ENCODE results near the gene RBM8A. TPM values are rescaled to one million over a fixed set of nuclear protein-coding genes. Genes with fewer than 3 reads are reported as not detected.
"Not testable (repeated sequence)": the region's sequence is repeated elsewhere in the genome, so short reads cannot be mapped to it uniquely, and the experiment has no call there.

Gene RBM8A
- total RNA-seq, 1 donor from 2014 or later, result 192 TPM

- no peak for DNase-seq
Observed at GRCh38 chr1:145956361-145956760, 29.1 kb upstream of the RBM8A start.

DNA sequence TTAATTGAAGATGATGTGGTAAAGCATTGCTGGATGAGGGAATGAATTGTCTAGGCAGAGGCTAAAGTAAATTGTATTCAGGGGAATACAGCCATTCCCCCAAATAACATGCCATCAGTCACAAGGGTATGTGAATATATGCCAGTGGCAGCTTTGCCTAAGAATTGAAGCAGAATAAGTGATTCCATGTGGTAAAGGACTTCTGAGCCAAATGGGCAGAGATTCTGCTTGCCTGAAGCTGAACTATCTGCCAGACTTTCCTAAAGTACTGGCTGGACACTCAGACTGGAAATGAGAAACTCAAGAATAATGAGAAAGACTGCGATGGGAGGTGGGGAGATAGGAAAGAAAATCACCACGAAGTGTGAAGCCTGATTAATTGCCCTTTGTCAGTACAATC lies 28.2 kb upstream of the RBM8A start:
- DNase-seq, result no peak

DNA sequence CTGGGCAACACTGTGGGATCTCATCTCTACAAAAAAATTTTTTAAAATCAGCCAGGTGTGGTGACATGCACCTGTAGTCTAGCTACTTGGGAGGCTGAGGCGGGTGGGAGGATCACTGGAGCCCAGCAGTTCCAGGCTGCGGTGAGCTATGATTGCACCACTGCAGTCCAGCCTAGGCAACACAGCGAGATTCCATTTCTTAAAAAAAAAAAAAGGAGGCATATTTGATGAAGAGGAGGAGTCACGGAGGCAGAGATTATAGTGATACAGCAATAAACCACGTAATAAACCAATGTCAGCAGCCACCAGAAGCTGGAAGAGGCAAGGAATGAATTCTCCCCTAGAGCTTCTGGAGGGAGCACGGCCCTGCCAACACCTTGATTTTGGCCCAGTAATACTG lies 26.6 kb upstream of the RBM8A start:
- no peak for DNase-seq

- DNase-seq, result no peak
Observed at GRCh38 chr1:145952903-145953302, 25.6 kb upstream of the RBM8A start.

- no peak for DNase-seq
Observed at GRCh38 chr1:145951526-145951925, 24.2 kb upstream of the RBM8A start.

DNA sequence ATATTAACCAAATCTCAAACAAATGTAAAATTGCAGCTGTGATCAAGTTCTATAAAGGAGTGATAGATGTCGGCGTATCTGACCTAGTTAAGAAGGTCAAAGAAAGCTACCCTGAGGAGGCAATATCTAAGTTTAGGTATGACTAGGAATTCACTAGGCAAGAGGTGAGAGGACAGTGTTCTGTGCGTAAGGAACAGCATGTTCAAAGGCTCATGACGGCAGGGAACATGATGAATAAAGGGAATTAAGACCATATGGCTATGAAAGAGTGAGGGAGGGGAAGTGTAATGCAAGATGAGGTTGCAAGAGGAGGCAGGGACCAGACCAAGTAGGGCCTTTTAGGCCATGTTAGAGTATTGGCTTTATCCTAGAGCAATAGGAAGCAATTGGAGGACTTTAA lies 21.9 kb upstream of the RBM8A start:
- DNase-seq, result no peak

DNA sequence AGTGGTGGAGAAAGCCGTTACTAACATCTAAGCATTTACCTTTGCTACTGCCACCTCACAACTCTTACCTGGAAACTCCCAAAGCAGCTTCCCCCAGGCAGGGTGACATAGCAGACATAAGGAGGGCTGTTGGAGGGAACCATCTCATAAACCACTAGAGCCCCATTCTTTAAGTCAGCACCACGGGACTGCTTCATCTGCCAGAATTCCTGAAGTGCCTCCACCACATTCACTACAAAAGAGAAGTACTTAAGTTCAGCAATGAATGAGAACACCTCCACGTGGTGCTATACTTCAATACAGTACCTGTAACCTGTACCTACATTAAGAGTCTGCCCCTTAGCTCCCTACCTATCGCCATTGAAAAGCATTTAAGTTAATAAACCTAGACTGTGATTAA lies 20.3 kb upstream of the RBM8A start:
- no peak for DNase-seq

- DNase-seq, result no peak
Observed at GRCh38 chr1:145946477-145946986, 19.2 kb upstream of the RBM8A start.

DNA sequence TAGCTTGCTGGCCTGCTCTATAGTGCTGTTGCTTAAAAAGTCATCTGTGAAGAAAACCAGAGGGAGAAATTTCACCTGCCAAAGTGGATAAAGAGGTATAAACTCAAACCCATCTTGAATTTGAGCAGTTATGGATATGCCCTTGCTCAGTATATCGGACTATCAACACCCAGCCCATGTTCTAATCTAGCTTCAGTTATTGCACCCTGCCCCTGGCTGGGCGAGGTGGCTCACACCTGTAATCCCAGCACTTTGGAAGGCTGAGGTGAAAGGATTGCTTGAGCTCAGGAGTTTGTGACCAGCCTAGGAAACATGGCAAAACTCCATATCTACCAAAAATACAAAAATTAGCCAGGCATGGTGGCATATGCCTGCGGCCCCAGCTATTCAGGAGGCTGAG lies 17.2 kb upstream of the RBM8A start:
- DNase-seq, result no peak

DNA sequence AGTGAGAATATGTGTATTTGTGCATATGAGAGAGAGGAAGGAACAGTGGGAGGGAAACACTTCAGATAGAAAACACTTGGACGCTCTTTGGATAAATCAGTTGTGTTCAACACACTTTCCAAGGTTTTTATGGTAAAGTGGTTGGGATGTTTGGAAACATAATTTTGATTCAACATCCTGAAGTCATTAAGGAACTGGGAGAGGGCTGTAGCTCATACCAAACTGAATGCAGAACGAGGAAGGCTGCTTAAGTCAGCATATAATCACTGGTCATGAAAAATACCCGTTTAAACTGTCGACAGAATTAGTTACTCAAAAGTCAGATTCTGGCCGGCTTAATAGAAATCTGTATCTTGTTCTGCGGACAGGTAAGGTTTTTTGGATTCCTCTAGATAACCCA lies 15.6 kb upstream of the RBM8A start:
- no peak for DNase-seq

- no peak for DNase-seq
Observed at GRCh38 chr1:145942405-145942804, 15.1 kb upstream of the RBM8A start.

DNA sequence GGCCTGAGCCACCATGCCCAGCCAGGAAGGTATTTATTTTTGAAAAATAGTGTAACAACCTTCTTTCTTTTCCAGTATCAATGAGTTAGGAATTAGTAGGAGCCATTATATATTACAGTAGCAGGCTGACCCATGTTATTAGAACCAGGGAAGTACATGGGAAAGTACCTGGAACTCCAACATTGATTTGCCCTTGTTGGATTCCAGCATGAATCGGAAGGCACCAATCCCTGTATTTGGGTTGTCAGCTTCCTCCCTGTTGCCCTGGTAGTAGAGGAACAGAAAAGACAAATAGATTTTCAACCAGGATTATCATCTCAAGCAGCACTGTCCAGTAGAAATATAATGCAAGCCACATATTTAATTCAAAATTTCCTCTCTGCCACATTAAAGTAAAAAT lies 10.2 kb upstream of the RBM8A start:
- no peak for DNase-seq

DNA sequence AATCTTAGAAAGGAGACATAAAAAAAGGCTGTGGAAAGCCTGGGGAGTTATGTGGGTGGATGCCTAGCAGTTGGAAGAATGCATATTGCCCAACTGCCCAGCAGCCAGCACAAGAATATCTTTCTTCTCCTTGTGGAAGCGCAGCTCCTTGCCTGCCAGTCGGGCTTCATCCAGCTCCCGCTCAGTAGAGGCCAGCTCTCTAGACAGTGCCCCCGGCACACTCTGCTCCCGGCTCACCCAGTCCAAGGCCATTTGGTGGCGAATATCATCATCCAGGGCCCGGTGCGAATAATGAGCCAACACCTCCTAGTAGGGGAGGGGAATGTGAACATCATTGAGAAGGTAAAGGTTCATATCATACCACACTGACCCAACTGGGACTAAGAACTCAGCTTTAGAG lies 9.0 kb upstream of the RBM8A start:
- no peak for DNase-seq

- DNase-seq, result no peak
Observed at GRCh38 chr1:145935708-145936107, 8.4 kb upstream of the RBM8A start.

DNA sequence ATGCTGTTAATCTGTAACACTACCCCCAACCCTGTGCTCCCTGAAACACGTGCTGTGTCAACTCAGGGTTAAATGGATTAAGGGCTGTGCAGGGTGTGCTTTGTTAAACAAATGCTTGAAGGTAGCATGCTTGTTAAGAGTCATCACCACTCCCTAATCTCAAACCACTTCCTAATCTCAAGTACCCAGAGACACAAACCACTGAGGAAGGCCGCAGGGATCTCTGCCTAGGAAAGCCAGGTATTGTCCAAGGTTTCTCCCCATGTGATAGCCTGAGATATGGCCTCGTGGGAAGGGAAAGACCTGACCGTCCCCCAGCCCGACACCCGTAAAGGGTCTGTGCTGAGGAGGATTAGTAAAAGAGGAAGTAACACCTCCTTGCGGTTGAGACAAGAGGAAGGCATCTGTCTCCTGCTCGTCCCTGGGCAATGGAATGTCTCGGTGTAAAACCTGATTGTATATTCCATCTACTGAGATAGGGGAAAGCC lies 5.3 kb upstream of the RBM8A start:
- not testable (repeated sequence) for DNase-seq

- no peak for DNase-seq
Observed at GRCh38 chr1:145927916-145928643, 796 bp upstream of the RBM8A start.

GRCh38 chr1:145926686-145927062 lies 610 bp downstream of the RBM8A start:
- no peak for DNase-seq

DNA sequence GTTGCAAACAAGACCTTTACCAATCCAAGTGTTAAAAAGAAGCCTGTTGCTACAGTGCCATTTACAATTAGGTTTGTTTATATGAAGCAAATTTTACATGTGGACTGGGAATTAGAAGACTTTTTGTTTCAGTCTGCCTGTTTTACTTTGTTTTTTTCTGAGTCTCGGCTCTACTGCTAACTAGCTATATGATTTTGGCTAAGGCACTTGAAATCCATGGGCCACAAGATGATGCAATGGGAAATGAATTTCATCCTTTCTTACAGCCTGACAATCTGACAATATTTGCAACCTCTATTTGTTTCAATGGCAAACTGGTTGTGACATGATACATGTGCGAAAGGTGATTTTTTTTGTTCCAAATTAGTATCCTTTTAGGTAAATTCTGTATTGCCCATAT lies 5.0 kb downstream of the RBM8A start:
- no peak for DNase-seq

GRCh38 chr1:145920297-145920696 lies 7.0 kb downstream of the RBM8A start:
- DNase-seq, result not testable (repeated sequence)

- peak; percentile 66 for DNase-seq
Observed at GRCh38 chr1:145918992-145919939, 8.0 kb downstream of the RBM8A start.

GRCh38 chr1:145918144-145918991 lies 8.9 kb downstream of the RBM8A start, which contains the start of gene PEX11B:
PEX11B (minus strand) TSS chr1:145918717; CDS start chr1:145918688, 29 bp downstream.
- peak; percentile 98 for DNase-seq

GRCh38 chr1:145917595-145917994 lies 9.7 kb downstream of the RBM8A start:
- DNase-seq, result no peak

DNA sequence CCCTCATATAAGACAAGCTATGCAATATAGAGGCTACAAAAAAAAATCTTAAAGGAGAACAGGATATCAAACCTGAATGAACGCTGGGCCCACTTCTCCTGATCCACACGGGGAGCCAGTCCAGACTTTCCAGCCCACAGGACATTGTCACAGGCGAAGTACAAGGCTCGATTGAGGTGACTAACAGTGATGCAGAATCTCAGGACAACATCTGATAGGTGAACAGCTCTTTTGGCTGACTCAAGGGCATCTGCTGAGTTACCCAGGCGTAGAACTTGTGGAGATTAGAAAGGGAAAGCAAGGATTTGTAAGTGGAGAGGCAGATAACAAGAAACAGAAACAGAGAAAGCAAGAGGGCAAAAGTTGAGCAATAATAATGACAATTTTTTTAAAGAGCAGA lies 10.5 kb downstream of the RBM8A start:
- no peak for DNase-seq

Measured in dermis blood vessel endothelial cell (primary cell).